HepG2 (cell line): Measurements from ENCODE around the gene EIF4G3. TPM values are rescaled to one million over a fixed set of nuclear protein-coding genes. Genes with fewer than 3 reads are reported as not detected.
"Not testable (repeated sequence)": the region's sequence is repeated elsewhere in the genome, so short reads cannot be mapped to it uniquely, and the experiment has no call there.

Experiments used
- ATAC-seq: fragments of 200-7000 bp; cut with Tn5 transposase; 3 replicates; pipeline ENCODE4 v1.9.1; 2020; ENCODE audit warnings: mild to moderate bottlenecking, moderate library complexity
- BruUV-seq: library from RNA; stranded (reverse); fragments of 400-500 nt; replicated peaks from 2 replicates; lab custom pipeline; 2021; lab: Mats Ljungman, UMichigan
- CTCF ChIA-PET: fragments of 300-600 bp; formaldehyde crosslinking; extraction: SDS; loops from one replicate; lab custom pipeline; 2021; ENCODE audit warnings: low total read pairs, inconsistent platforms, low intra/inter-chr PET ratio; lab: Yijun Ruan, JAX
- POLR2A ChIA-PET: fragments of 350-600 bp; sonication (Branson Sonifier 250); formaldehyde crosslinking; loops from one replicate; lab custom pipeline; 2020; ENCODE audit warnings: antibody characterized with exemption, inconsistent platforms; lab: Yijun Ruan, JAX
- DNase-seq: peaks from one replicate; pipeline ENCODE4 v3.0.0-alpha.2; 2015; ENCODE audit warnings: low spot score
- FAIRE-seq: peaks from 3 replicates; lab custom pipeline; 2011; peaks lifted over from hg19 to GRCh38; lab: Jason Lieb, UNC
- H2AFZ ChIP-seq: one replicate; pipeline ENCODE4 v1.6.1; 2011; ENCODE audit warnings: low read length, inconsistent platforms
- H3K27ac ChIP-seq: fragments of 300-600 bp; 3 replicates; pipeline ENCODE4 v1.8.0; 2011; ENCODE audit warnings: mixed run types, mild to moderate bottlenecking, mixed read lengths, low read length, inconsistent platforms; ENCODE audit not compliant: insufficient read depth; ENCODE audit errors: extremely low read length
- H3K27me3 ChIP-seq, 2 experiments: fragments of 200-600 bp in 1 of 2; 2 replicates in 1 of 2; 3 replicates in 1 of 2; pipeline versions ENCODE4 v1.6.0 to v1.8.0; 2011; ENCODE audit warnings: low read length in 2 of 2, mild to moderate bottlenecking in 2 of 2, moderate library complexity in 2 of 2, inconsistent platforms in 1 of 2; ENCODE audit not compliant: insufficient read depth in 2 of 2, control insufficient read depth in 1 of 2
- H3K36me3 ChIP-seq, 2 experiments: fragments of 200-600 bp in 1 of 2; replicated peaks in 1 of 2; 2 replicates in 1 of 2; 3 replicates in 1 of 2; pipeline versions ENCODE4 v1.5.1 to v1.8.0; 2011; ENCODE audit warnings: low read length in 2 of 2, inconsistent platforms in 1 of 2; ENCODE audit not compliant: insufficient read depth in 2 of 2, control insufficient read depth in 1 of 2
- H3K4me1 ChIP-seq: 2 replicates; pipeline ENCODE4 v1.5.1; 2012; ENCODE audit warnings: low read length, inconsistent platforms; ENCODE audit not compliant: insufficient read depth
- H3K4me2 ChIP-seq: 2 replicates; pipeline ENCODE4 v1.6.0; 2011; ENCODE audit warnings: low read depth, low read length, inconsistent platforms
- H3K4me3 ChIP-seq, 3 experiments: fragments of 200-600 bp in 1 of 3; sonication (generic), shearing (Covaris generic) in 1 of 3; replicated peaks in 1 of 3; 2 replicates each; pipeline ENCODE4 v1.5.1; 2011 to 2016; ENCODE audit warnings: low read length in 3 of 3, inconsistent platforms in 2 of 3, low read depth in 2 of 3, mild to moderate bottlenecking in 2 of 3, control low read depth in 1 of 3, mixed read lengths in 1 of 3; ENCODE audit not compliant: insufficient read depth in 1 of 3
- H3K79me2 ChIP-seq: one replicate; pipeline ENCODE4 v1.6.1; 2011; ENCODE audit warnings: low read length, inconsistent platforms; ENCODE audit not compliant: insufficient read depth
- H3K9ac ChIP-seq: 2 replicates; pipeline ENCODE4 v1.6.0; 2011; ENCODE audit warnings: mild to moderate bottlenecking, low read depth, low read length, inconsistent platforms; ENCODE audit not compliant: insufficient read depth
- H3K9me3 ChIP-seq: 2 replicates; pipeline ENCODE4 v1.5.1; 2012; ENCODE audit warnings: mild to moderate bottlenecking, low read length
- H4K20me1 ChIP-seq: 2 replicates; pipeline ENCODE4 v1.6.0; 2011; ENCODE audit warnings: inconsistent platforms, mild to moderate bottlenecking, low read length, moderate library complexity; ENCODE audit not compliant: insufficient read depth
- ATAD3A ChIP-seq: sonication (generic); formaldehyde crosslinking; IDR thresholded peaks from 2 replicates; pipeline ENCODE4 v1.4.0; 2020; ENCODE audit warnings: missing genetic modification reagents
- CBX2 ChIP-seq, 2 experiments: fragments of 200-600 bp in 1 of 2; sonication (generic); formaldehyde crosslinking in 1 of 2; IDR thresholded peaks; 2 replicates each; pipeline versions ENCODE4 v1.7.0 to v1.8.1; 2018 to 2022; ENCODE audit warnings: low read depth in 2 of 2, low read length in 1 of 2, mild to moderate bottlenecking in 1 of 2, missing genetic modification reagents in 1 of 2
- KLF16 ChIP-seq, 2 experiments: sonication (generic) in 1 of 2; formaldehyde crosslinking in 1 of 2; IDR thresholded peaks; 2 replicates each; pipeline versions ENCODE4 v1.6.1 to v1.8.0; 2016 to 2023; ENCODE audit warnings: missing genetic modification reagents in 2 of 2, missing compliant biosample characterization in 1 of 2
- MAF1 ChIP-seq: sonication (generic); formaldehyde crosslinking; IDR thresholded peaks from 2 replicates; pipeline ENCODE4 v1.5.0; 2020; ENCODE audit warnings: missing genetic modification reagents, borderline replicate concordance
- MTF1 ChIP-seq: sonication (generic); formaldehyde crosslinking; IDR thresholded peaks from 2 replicates; pipeline ENCODE4 v1.5.0; 2020; ENCODE audit warnings: missing genetic modification reagents
- PAWR ChIP-seq: sonication (generic); formaldehyde crosslinking; IDR thresholded peaks from 2 replicates; pipeline ENCODE4 v1.4.0; 2020; ENCODE audit warnings: missing genetic modification reagents, mild to moderate bottlenecking, borderline replicate concordance
- RFX1 ChIP-seq: fragments of 450-650 bp; IDR thresholded peaks from 2 replicates; pipeline ENCODE4 v1.6.1; 2017
- SP4 ChIP-seq: sonication (generic); formaldehyde crosslinking; IDR thresholded peaks from 2 replicates; pipeline ENCODE4 v1.8.1; 2023; ENCODE audit warnings: mild to moderate bottlenecking, missing genetic modification reagents
- TBP ChIP-seq: sonication (generic); formaldehyde crosslinking; IDR thresholded peaks from 2 replicates; pipeline ENCODE4 v1.5.0; 2020; ENCODE audit warnings: missing genetic modification reagents
- ZFAT ChIP-seq: sonication (generic); formaldehyde crosslinking; conservative IDR thresholded peaks from 2 replicates; pipeline ENCODE4 v1.8.1; 2023; ENCODE audit warnings: missing genetic modification reagents, inconsistent platforms
- ZNF446 ChIP-seq: sonication (generic); formaldehyde crosslinking; IDR thresholded peaks from 2 replicates; pipeline ENCODE4 v1.5.0; 2020; ENCODE audit warnings: mild to moderate bottlenecking, missing genetic modification reagents
- ZNF484 ChIP-seq: sonication (generic); formaldehyde crosslinking; IDR thresholded peaks from 2 replicates; pipeline ENCODE4 v1.5.1; 2020; ENCODE audit warnings: mild to moderate bottlenecking, low read depth, missing genetic modification reagents, borderline replicate concordance
- ZNF496 ChIP-seq: sonication (generic); formaldehyde crosslinking; IDR thresholded peaks from 2 replicates; pipeline ENCODE4 v1.8.1; 2023; ENCODE audit warnings: mild to moderate bottlenecking, moderate library complexity, missing genetic modification reagents; ENCODE audit not compliant: insufficient replicate concordance
- ZNF572 ChIP-seq: sonication (generic); formaldehyde crosslinking; IDR thresholded peaks from 2 replicates; pipeline ENCODE4 v1.5.1; 2020; ENCODE audit warnings: mild to moderate bottlenecking, missing genetic modification reagents
- ZNF577 ChIP-seq: sonication (generic); formaldehyde crosslinking; IDR thresholded peaks from 2 replicates; pipeline ENCODE4 v1.4.0; 2020; ENCODE audit warnings: mild to moderate bottlenecking, low read depth, missing genetic modification reagents, borderline replicate concordance
- ZNF644 ChIP-seq: IDR thresholded peaks from 2 replicates; pipeline ENCODE4 v1.6.1; 2016; ENCODE audit warnings: low read depth
- WGBS: methylation state at CpG from one replicate; pipeline ENCODE4 v1.1.6; 2017; ENCODE audit warnings: low lambda C conversion rate; 5-methylcytosine and 5-hydroxymethylcytosine counted together
- in situ Hi-C: cut with HindIII; loops from 2 replicates; pipeline ENCODE4 v1.10.0; 2017; ENCODE audit warnings: low pct_unique_long_range_greater_than_20kb; ENCODE audit not compliant: extremely low pct_ligation_motif_present
- intact Hi-C: fragments of 100-400 bp; cut with micrococcal nuclease; formaldehyde crosslinking; loops from one replicate; pipeline ENCODE4 v1.10.0; 2022; ENCODE audit not compliant: unreplicated experiment
- polyA plus RNA-seq, 8 experiments: library from polyadenylated mRNA; depleted of rRNA in 3 of 8; stranded (reverse) in 7 of 8; unstranded in 1 of 8; fragments of >200 nt; fragmentation: Illumina TruSeq in 4 of 8; extraction: Trizol in 4 of 8; gene quantifications; 2 replicates each; pipeline versions ENCODE4 v1.2.1 to v1.2.3, GENCODE V29; 2011 to 2016; ENCODE audit warnings: low read depth in 4 of 8, missing spikeins in 1 of 8, mixed read lengths in 1 of 8; ENCODE audit not compliant: insufficient read depth in 1 of 8
- total RNA-seq, 5 experiments: library from RNA; depleted of rRNA; stranded (reverse); fragments of >200 nt; fragmentation: Illumina TruSeq; extraction: Trizol; gene quantifications; 2 replicates each; pipeline ENCODE4 v1.2.3, GENCODE V29; 2016; ENCODE audit warnings: low read depth in 1 of 5
- TF ChIP-seq, protein P1 (sequence below): sonication (generic); formaldehyde crosslinking; IDR thresholded peaks from 2 replicates; pipeline ENCODE4 v1.4.0; 2020; ENCODE audit warnings: missing genetic modification reagents

The EIF4G3 gene
- total and polyA plus RNA-seq, 2 of the 13 experiments (the other 11 are each of a cell fraction or from before 2014, with no cell fraction given) = 22.2 to 27.6 TPM

DNA sequence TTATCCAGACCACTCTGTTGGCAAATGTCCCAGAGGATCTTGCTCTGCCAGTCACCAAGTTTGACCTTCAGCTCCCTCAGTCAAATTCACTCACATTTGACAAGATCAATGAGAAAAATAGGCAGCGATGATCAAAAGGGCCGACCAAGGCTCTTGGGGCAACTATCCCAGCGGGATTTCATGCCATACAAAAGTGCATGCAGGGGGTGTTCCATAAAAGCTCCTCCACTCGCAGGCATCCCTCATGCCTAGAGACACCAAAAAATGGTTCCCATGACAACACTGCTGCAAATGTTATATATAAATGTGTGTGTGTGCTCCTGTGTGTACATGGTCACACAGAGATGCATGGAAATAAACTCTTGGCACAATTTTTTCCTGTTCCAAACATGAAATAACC, 16.2 kb upstream of the EIF4G3 start (continued):
- TF ChIP-seq ZNF484 (CRISPR knock-in tag) (no peak), RFX1 (peak; percentile 39)

DNA sequence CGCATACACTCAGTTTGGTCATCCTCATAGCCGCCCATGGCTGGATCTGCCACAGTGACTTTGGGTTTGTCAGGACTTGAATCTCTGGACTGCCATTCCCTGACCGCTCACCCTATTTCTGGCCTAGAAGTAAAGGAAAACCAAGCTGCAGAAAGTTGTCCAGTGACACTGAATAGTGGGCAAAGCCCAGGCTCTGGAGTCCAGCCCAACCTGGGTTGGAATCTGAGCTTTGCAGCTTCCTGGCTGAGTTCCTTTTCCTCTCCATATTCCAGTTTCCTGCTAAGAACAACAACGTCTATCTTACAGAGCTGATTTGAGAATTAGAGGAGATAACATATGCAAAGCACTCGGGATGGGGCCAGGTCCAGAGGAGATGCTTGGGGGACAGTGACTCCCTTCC, 15.6 kb upstream of the EIF4G3 start:
- Histone ChIP-seq H4K20me1 (no peaks in the 10 kb centered on the region), H3K36me3 (no peaks in the 10 kb centered on the region), H2AFZ (no peak overlapping the region), H3K27me3 (0 out of 5 replicates have a peak, but pooled peaks cover 0 to 4% of the 10 kb centered on the region in 2 experiments), H3K27ac (no peak overlapping the region), H3K4me3 (no peak overlapping the region), H3K9ac (no peak overlapping the region), H3K79me2 (no peaks in the 10 kb centered on the region), H3K4me1 (peaks cover 24% of the 10 kb centered on the region), H3K4me2 (no peak overlapping the region), H3K9me3 (no peaks in the 10 kb centered on the region)
- intact Hi-C loops = no loop called here
- FAIRE-seq = no peak
- WGBS = 49% methylated on average over 5 of the region's 5 CpGs
- BruUV-seq = no TSS peak
- in situ Hi-C loops = loop anchor here (25.0 kb wide), 1 partner anchor 205 kb away; no protein-coding TSS in a partner anchor
- no peak for ATAC-seq
- ChIA-PET CTCF (no interaction called here), POLR2A (interaction anchor here (1.0 kb wide), 1 partner anchor 406 kb away, joined by 4 read pairs; no protein-coding TSS in a partner anchor)
- TF ChIP-seq ATAD3A (CRISPR knock-in tag) (no peak), ZNF572 (no peak), SP4 (CRISPR knock-in tag) (no peak), ZNF446 (no peak), ZFAT (CRISPR knock-in tag) (no peak), MTF1 (CRISPR knock-in tag) (no peak), ZNF577 (CRISPR knock-in tag) (no peak), ZNF644 (CRISPR knock-in tag) (no peak), ZNF496 (no peak), PAWR (no peak), MAF1 (CRISPR knock-in tag) (no peak), CBX2 (IDR thresholded peaks at IDR 0.05; ENCODE audit: low read depth, low read length) (no peak), CBX2 (CRISPR knock-in tag; IDR thresholded peaks at IDR 0.05; ENCODE audit: low read depth) (no peak), TBP (no peak), KLF16 (CRISPR knock-in tag; IDR thresholded peaks at IDR 0.05) (no peak)
- TF ChIP-seq, protein P1, sequence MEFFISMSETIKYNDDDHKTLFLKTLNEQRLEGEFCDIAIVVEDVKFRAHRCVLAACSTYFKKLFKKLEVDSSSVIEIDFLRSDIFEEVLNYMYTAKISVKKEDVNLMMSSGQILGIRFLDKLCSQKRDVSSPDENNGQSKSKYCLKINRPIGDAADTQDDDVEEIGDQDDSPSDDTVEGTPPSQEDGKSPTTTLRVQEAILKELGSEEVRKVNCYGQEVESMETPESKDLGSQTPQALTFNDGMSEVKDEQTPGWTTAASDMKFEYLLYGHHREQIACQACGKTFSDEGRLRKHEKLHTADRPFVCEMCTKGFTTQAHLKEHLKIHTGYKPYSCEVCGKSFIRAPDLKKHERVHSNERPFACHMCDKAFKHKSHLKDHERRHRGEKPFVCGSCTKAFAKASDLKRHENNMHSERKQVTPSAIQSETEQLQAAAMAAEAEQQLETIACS = no peak
- DNase-seq = no peak

DNA sequence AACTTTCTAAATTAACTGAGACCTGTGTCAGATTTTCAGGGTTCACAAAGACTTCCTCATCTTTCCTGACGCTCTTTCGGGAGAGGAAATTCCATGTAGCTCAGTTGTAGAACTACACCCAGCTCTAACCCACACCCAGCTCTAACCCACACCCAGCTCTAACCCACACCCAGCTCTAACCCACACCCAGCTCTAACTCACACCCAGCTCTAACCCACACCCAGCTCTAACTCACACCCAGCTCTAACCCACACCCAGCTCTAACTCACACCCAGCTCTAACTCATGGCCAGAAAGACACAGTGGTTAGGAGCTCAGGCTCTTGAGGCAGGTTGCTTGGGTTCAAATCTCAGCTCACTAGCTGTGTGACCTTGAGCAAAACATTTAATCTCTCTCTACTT, 14.1 kb upstream of the EIF4G3 start:
- POLR2A ChIA-PET, ATAC-seq, H3K4me2 ChIP-seq, H3K36me3 ChIP-seq, H4K20me1 ChIP-seq, H3K9ac ChIP-seq, DNase-seq, H3K9me3 ChIP-seq, H3K79me2 ChIP-seq, FAIRE-seq, CTCF ChIA-PET, intact Hi-C loops, BruUV-seq, H2AFZ ChIP-seq, H3K27ac ChIP-seq, H3K27me3 ChIP-seq, H3K4me3 ChIP-seq: not testable (repeated sequence)
- 78% methylated on average over 2 of the region's 2 CpGs for WGBS
- peaks cover 24% of the 10 kb centered on the region for H3K4me1 ChIP-seq
- in situ Hi-C loops = loop anchor here (25.0 kb wide), 1 partner anchor 203 kb away; no protein-coding TSS in a partner anchor
